Measurements from ENCODE around the gene TUBAL3.
"Not testable (repeated sequence)": the region's sequence is repeated elsewhere in the genome, so short reads cannot be mapped to it uniquely, and the experiment has no call there.

TUBAL3 gene

DNA sequence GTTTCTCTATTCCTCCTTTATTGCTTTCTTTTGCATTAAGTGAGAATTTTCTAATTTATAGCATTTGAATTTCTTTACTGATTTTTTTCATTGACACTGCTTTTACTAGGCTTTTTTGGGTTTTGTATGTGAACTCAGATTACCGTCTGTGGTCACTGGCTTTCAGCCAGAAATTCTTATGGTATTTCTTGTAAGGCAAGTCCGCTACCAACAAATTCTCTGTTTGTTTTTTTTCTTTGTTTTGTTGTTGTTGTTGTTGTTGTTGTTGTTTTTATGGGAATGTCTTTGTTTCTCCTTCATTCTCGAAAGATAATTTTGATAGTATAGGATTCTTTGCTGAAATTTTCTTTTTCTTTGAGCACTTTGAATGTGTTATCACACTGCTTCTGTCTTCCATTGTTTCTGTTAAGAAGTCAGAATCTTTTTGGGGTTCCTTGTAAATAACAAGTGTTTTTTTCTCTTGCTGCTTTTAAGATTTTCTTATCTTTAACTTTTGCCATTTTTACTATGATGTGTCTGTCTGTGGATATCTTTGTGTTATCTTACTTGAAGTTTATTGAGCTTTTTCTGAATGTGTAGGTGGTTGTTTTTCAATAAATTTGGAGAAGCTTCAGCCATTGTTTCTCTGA lies 15.0 kb upstream of the TUBAL3 start:
- DNase-seq: no peak

DNA sequence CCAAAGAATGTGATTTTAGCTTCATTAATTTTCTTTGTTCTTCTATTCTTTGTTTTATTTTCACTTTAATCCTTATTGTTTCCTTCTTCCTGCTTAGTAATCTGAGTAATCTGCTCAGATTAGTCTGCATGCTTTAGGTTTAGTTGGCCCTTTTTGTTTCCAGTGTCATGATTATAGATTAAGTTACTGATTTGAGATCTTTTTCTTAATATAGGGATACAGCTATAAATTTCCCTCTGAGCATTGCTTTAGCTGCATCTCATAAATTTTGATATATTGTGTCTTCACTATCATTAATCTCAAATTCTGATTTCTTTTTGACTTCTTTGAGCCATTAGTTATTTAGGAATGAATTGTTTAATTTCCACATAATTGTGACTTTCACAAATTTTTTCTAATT lies 14.0 kb upstream of the TUBAL3 start:
- no peak for DNase-seq

DNA sequence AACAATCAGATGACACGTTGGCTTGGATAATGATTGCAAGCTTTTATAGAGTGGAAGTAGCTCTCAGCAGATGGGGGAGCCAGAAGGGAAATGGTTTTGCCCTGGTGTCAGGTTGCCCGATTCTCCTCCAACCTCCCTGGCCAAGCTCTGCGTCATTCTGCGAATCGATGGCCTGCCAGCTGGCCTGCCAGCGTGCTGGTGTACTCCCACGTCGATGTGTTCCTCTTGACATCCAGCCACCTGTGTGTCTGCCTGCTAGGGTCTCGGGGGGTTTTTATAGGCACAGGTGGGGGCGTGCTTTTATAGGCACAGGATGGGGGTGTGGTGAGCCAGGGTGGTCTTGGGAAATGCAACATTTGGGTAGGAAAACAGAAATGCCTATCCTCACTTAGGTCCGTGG lies 12.4 kb upstream of the TUBAL3 start:
- no peak for DNase-seq

DNA sequence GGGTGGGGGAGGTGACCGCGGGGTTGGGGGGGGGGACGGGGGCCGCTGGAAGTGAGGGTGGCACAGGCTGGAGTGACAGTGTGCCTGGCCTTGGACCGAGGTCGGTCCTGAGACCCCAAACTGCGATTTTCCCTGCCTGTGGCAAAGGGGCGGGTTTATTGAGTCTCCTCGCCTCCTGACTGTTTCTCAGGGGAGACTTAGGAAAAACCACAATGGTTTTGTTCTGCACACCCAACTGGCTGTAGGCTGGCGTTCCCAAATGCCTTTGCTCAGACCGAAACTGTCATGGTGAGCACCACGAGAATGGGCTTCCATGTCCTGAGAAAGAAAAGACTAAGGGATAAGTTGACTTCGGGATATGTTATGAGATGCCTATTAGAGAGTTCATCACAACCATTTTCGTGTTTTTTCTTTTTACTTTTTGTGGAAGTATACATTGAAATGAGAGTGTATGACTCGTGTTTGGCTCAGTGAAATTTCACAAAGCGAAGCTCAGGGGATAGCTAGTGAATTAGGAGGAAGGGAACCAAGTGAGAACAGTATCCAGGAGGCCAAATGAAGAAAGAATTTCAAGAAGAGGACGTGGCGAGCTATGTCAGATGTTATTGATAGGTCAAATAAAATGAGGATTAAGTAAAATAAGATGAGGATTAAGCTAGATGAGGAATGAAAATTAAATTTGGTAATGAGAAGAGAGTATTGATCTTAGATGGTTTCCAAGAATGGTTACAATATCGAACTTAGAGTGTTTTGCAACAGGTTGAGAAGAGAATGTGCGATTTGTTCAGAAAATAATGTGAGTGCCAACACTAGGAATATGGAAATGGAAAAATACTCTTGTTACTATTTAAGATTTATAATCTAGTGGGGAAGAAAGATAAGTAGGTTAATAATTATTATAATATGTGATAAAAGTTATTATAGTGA lies 8.6 kb upstream of the TUBAL3 start:
- DNase-seq: no peak

DNA sequence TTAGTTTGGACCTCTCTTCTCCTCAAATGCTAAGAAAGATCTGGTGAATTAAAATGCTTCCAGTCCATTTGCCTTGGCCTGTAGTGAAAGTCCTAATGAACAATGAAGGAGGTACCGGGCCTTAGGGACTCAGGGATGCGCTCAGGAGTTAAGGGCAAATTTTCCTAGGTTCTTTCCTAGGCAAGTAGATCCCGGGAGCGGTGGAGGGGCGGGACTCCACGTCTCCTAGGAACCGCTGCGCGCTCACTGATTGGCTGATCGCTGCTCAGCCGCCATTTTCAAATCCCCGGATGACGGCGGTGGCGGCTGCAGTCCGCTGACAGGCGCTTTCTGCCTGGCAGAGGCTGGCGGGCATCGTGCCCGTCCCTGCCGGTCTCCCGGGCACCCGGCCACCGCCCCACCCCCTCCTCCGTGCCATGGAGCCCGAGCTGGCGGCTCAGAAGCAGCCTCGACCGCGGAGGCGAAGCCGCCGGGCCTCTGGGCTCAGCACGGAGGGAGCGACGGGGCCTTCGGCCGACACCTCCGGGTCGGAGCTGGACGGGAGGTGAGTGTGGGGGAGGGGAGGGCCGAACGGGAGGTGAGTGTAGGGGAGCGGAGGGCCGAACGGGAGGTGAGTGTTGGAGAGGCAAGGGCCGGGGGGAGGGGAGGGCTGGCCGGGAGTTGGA lies 7.8 kb upstream of the TUBAL3 start, which contains the start of gene NET1:
NET1 (plus strand) TSS at position 281 of the 665 bp plus-strand sequence; CDS start at position 417, 136 bp downstream.
- DNase-seq: peak; percentile 27 to 43 (median 36)

DNA sequence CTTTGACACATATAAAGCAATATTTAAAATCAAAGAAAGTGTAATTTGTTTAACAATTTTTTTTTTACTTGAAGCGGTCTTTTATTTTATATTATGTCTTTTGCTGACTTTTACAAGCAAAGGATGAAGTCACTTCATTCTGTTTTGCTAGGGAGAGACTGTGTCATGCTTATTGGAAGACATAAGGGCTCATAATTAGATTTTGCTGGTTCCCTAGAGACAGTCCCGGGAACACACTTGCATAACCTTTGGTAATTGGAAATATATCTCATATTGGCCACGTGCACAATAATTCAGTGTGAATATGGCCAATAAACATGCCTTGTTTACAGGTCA lies 7.3 kb upstream of the TUBAL3 start:
- no peak for DNase-seq

DNA sequence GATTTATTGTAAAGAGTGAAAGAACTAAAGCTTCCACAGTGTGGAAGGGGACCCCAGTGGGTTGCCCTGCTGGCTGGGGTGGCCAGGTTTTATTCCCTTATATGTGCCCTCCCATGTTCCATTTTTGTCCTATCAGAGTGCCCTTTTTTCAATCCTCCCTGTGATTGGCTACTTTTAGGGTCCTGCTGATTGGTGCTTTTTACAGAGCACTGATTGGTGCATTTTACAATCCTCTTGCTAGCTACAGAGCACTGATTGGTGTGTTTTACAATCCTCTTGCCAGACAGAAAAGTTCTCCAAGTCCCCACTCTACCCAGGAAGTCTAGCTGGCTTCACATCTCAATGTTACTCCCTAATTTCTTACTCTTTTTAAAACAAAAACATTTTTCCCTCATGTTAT lies 6.2 kb upstream of the TUBAL3 start:
- DNase-seq: not testable (repeated sequence)

DNA sequence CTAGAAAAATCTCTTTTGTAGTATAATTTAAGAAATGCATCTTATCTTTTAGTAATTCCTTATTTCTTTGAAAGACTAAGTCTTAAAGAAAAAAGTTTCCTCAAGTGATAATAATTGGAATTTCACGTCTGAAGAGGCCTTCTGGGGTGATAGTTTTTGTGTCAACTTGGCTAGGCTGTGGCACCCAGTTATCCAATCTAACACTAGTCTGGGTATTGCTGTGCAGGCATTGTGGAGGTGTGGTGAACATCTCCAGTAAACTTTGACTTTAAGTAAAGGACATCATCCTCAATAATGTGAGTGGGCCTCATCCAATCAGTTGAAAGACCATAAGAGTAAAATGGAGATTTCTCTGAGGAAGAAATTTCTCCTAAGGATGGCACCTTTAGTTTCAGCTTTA lies 2.3 kb upstream of the TUBAL3 start:
- no peak for DNase-seq

DNA sequence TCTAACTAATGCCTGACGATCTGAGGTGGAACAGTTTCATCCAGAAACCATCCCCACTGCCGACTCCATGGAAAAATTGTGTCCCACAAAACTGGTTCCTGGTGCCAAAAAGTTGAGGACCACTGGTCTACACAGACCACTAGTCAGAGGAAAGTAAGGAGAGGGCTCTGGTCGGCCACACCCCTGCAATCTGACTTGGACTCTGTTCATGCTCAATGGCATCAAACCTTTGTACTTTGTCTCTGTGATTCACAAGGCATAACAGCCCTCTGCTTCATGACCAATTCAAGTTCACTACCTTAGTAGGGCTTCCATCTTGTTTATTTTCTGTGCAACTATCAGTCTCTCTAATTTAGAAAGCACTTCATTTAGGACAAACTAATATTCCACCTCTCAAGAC lies 1.8 kb downstream of the TUBAL3 start:
- DNase-seq: no peak

DNA sequence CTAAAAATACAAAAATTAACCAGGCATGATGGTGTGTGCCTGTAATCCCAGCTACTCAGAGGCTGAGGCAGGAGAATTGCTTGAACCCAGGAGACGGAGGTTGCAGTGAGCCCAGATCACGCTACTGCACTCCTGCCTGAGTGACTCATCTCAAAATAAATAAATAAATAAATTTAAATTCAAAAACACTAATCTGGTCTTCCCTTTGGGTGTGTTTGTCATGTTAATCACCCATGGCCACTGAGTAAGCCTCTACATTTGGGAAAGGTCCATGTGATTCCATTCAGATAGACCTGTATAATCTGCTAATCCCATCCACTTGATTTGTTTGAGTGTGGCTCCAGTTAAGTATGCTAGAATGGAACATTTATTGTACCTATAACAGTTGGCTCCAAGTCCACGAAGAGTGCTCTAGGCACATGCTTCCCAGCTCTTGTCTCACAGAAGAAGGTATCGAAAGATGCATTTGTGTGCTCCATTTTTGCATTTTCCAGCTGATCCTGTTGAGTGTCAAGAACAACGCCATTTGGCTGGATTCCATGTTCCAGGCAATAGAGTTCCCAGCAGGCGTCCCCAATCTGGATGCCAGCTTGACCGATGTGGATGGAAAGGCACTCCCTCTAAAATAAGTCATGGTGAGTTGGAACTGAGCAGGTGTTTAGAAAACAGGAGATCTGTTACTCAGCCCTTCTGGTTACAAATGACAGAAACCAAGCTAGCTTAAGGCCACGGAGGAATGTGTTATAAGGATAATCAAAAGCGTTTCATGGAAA lies 4.0 kb downstream of the TUBAL3 start:
- no peak for DNase-seq

DNA sequence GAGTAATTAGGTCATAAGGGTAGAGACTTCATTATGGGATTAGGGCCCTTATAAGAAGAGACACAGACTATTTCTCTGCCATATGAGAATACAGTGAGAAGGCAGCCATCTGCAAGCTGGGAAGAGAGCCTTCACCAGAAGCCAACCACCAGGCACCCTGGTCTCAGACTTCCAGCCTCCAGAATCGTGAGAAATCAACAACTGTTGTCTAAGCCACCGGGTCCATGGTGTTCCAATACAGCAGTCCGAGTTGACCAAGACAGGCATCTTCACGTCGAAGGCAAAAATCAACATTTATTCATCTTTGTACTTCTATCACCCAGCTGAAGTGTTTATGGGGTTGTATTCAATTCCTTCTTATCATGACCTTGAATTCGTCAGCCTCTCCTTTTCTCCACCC lies 5.3 kb downstream of the TUBAL3 start:
- DNase-seq: no peak

DNA sequence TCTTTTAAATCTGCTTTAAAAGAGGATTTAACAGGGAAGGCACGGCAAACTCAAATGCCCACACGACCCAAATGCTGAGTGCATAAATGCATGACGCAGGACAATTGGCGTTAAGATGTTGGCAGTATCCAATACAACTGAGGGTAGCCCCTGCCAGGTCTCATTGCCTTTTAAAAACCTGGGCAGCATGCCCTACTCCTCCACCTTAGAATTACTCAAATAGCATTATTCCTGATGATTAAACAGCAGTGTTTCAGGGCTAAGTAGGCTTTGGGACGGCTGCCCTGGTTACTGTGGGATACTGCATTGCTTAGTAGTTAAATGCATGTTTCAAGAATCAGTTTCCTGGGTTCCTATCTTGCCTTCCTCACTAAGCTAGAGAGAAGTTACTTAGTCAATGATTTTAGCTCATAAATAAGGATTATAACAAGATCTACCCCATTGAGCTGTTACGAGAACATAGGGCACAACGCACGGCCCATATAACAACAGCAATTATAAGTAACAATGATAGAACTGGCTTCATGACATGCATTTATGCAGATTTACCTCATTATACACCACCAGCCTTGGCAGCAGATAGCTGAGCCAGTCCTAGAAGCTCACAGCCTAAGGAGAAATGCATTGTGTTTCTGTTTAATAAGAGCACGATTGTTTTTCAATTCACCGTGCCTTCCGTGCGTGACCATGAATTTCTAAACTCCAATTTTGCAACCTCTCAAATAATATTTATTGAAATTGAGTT lies 7.9 kb downstream of the TUBAL3 start:
- no peak for DNase-seq

DNA sequence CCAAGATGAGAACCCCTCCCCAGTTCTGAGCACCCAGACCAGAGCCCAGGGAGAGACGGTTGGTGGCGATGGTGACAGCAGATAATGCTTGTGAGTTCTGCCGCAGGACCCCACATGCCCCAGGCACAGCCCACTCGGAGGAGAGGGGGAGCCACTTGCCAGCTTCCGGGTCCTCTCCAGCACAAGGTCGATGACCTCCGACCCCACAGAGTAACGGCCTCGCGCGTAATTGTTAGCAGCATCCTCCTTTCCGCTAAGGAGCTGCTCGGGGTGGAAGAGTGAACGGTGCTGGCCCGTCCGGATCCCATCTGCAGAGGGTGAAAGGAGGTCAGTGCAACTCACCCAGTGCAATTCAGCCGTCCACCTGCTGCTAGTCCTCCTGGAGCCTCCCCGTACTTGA lies 9.5 kb downstream of the TUBAL3 start:
- DNase-seq: no peak

DNA sequence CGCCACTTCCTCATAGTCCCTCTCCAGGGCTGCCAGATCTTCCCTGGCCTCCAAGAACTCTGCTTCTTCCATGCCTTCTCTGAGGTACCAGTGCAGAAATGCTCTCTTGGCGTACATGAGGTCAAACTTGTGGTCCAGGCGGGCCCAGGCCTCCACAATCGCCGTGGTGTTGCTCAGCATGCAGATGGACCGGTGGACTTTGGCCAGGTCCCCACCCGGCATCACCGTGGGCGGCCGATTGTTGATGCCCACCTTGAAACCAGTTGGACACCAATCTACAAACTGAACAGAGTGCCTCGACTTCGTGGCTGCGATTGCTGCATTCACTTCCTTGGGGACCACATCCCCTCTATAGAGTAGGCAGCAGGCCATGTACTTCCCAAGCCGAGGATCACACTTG lies 11.1 kb downstream of the TUBAL3 start:
- DNase-seq: no peak

DNA sequence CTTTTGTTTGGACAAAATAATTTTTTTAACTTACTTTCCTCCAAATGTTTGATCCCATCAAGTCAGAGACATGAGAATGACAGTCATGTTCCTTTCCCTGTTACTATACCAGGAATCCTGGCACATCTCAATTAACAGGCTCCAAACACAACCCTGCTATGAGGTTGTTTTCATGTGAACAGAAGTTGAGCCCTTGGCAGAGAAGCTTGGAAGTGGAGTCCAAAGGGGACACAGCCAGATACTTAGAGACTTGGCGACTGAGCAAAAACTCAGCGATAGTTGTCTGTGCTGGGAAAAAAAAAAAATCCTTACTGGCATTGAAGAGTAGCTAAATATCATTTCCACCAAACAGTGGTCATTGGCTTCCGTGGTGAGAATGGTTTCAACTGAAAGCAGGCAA lies 12.8 kb downstream of the TUBAL3 start:
- DNase-seq: no peak

DNA sequence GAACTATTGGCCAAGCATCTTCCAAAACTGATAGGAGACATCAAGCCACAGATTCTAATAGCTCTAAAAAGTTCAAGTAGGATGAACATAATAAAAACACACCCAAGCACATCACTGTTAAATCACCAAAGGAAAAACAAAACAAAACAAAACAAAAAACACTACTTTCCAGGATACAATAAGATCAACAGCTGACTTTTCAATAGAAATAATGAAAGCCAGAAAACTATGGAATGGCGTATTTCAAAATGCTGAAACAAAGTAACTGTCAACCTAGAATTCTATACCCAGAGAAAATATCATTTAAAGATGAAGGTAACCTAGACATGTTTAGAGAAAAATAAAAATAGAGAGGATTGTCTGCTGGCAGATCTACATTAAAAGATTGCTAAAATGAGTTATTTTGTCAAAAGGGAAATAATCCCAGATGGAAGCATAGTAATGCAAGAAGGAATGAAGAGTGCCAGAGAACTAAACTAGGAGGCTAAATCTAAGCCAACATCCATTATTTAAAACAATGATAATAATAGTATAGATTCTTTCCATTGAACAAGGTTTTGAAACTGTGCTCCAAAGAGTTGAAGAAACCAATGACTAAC lies 13.9 kb downstream of the TUBAL3 start:
- no peak for DNase-seq

DNA sequence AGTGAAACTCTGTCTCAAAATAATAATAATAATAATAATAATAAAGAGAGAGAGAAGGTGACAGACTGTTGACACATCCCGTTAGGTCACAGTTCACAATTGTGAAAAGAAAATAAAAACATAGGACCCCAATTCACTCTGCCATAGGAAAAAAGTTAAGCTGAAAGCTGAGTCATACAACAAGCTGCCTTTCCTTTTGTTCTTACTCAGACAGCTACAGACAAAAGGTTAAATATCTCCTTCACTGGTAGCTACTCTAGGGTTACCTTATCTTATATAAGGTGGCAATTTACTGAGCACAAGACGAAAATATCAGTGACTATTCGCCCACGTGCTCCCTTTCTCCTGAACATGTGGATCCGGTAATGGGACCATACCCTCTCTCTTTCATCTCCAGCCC lies 17.5 kb downstream of the TUBAL3 start:
- DNase-seq: no peak

DNA sequence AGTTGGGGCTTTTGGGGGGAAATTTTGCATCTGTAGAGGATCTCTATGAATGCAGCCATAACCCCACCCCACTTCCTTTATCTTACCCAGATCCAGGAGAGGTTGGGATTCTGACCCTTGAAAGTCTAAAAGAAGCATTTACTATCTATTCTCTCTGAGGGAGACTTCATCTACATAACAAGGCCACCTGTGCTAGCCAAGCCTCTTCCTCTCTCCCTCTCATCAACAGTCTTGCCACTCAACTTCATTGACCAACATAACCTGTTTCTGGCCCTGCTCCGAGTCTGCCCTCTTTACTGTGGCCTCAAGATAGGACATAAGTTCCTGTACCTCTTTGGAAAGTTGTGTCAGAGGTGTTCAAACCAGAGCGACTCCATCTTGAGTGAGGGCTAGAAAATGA lies 19.4 kb downstream of the TUBAL3 start:
- no peak for DNase-seq

DNA sequence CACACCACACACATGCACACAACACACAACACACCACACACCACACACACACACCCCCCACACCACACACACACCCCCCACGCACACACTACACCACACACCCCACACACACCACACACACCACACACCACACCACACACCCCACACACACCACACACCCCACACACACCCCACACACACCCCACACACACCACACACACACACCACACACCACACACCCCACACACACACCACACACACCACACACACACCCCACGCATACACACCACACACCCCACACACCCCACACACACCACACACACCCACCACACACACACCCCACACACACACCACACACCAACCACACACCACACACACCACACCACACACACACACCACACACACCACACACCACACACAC lies 23.4 kb downstream of the TUBAL3 start:
- DNase-seq: no peak

DNA sequence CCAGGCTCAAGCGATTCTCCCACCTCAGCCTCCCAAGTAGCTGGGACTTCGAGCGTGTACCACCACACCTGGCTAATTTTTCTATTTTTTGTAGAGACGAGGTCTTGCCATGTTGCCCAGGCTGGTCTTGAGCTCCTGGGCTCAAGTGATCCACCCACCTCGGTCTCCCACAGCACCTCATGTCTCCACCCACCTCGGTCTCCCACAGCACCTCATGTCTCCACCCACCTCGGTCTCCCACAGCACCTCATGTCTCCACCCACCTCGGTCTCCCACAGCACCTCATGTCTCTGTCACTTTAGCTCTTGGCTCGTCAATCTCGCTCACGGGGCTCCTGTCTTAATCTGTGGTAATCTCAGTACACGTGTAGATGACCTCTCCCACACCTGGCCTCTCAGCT lies 24.2 kb downstream of the TUBAL3 start:
- DNase-seq: not testable (repeated sequence)

DNA sequence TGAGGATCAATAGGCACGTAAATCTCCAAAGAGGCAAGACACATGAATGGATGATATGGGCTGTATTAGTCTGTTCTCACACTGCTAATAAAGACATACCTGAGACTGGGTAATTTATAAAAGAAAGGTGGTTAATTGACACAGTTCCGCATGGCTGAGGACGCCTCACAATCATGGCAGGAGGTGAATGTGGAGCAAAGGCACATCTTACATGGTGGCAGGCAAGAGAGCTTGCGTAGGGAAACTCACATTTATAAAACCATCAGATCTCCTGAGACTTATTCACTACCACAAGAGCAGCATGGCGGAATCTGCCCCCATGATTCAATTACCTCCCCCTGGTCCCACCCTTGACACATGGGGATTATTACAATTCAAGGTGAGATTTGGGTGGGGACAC lies 25.4 kb downstream of the TUBAL3 start:
- DNase-seq: not testable (repeated sequence)

DNA sequence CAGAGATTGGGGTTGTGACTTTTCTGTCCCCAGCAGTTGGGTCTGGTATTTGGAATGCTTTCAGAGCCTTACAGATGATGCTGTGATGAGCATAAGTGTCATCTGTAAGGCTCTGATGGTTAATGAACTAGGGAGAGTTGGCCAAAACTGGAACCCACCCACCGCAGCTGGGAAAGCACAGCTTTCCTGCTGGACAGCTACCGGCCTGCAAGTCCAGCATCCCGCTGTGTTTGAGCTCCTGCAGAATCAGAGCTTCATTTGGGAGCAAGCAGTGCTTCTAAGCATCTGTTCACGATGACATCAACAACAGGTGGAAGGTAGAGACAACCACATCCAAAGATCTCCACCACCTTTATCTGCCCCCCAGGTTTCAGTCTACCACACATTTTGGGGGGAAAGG lies 28.2 kb downstream of the TUBAL3 start:
- no peak for DNase-seq
